K562 (cell line): ENCODE data around the gene LY6G5B. TPM values are rescaled to one million over a fixed set of nuclear protein-coding genes. Genes with fewer than 3 reads are reported as not detected.

Experiments used
- ASH1L ChIP-seq: fragments of 450-650 bp; IDR thresholded peaks from 2 replicates; pipeline ENCODE4 v1.6.1; 2018; ENCODE audit warnings: borderline replicate concordance, mild to moderate bottlenecking, low read depth; ENCODE audit not compliant: partially characterized antibody
- BRD4 ChIP-seq: fragments of 200-600 bp; sonication (generic); IDR thresholded peaks from 2 replicates; pipeline ENCODE4 v1.6.1; 2017; ENCODE audit warnings: inconsistent platforms
- CBX1 ChIP-seq: sonication (generic); IDR thresholded peaks from 2 replicates; pipeline ENCODE4 v1.6.1; 2016; ENCODE audit warnings: antibody characterized with exemption, low read depth, mild to moderate bottlenecking
- DPF2 ChIP-seq: fragments of 450-650 bp; IDR thresholded peaks from 2 replicates; pipeline ENCODE4 v1.6.1; 2016
- GTF3C2 ChIP-seq: IDR thresholded peaks from 3 replicates; pipeline ENCODE4 v1.6.1; 2011; ENCODE audit warnings: borderline replicate concordance, mild to moderate bottlenecking, moderate library complexity; ENCODE audit not compliant: insufficient read length; ENCODE audit errors: extremely low read depth
- PYGO2 ChIP-seq: fragments of 450-650 bp; IDR thresholded peaks from 2 replicates; pipeline ENCODE4 v1.6.1; 2016; ENCODE audit warnings: mild to moderate bottlenecking, missing genetic modification characterization, moderate library complexity, missing compliant biosample characterization
- RCOR1 ChIP-seq, 2 experiments: IDR thresholded peaks; 2 replicates each; pipeline ENCODE4 v1.6.1; 2012; ENCODE audit warnings: low read depth in 2 of 2, low read length in 2 of 2, borderline replicate concordance in 1 of 2, improper control_type of control experiment in 1 of 2
- SMAD3 ChIP-seq: fragments of 450-650 bp; formaldehyde crosslinking; conservative IDR thresholded peaks from 2 replicates; pipeline ENCODE4 v1.4.0; 2020; ENCODE audit warnings: mild to moderate bottlenecking
- TCF15 ChIP-seq: fragments of 250-450 bp; sonication (Bioruptor Pico); IDR thresholded peaks from 2 replicates; pipeline ENCODE4 v1.8.0; 2022; ENCODE audit warnings: moderate library complexity, mild to moderate bottlenecking, inconsistent platforms
- ZBTB12 ChIP-seq: fragments of 250-450 bp; sonication (Bioruptor Pico); IDR thresholded peaks from 2 replicates; pipeline ENCODE4 v1.4.0; 2020
- ZNF175 ChIP-seq: fragments of 200-800 bp; sonication (Bioruptor generic); IDR thresholded peaks from 2 replicates; pipeline ENCODE4 v1.6.1; 2016; ENCODE audit warnings: low read depth, mild to moderate bottlenecking, missing genetic modification characterization, missing compliant biosample characterization
- ZNF212 ChIP-seq: fragments of 450-650 bp; formaldehyde crosslinking; IDR thresholded peaks from 2 replicates; pipeline ENCODE4 v1.4.0; 2020; ENCODE audit warnings: mild to moderate bottlenecking
- ZNF347 ChIP-seq: fragments of 450-650 bp; formaldehyde crosslinking; IDR thresholded peaks from 2 replicates; pipeline ENCODE4 v1.4.0; 2020; ENCODE audit warnings: low read depth, mild to moderate bottlenecking, moderate library complexity
- polyA plus RNA-seq, 8 experiments: library from polyadenylated mRNA; depleted of rRNA in 4 of 8; stranded (reverse) in 5 of 8; unstranded in 3 of 8; fragments of >200 nt; fragmentation: Nextera tagmentation in 2 of 8; fragmentation: Illumina TruSeq in 1 of 8; extraction: Ambion mirVana in 2 of 8; extraction: Trizol in 1 of 8; gene quantifications; 2 replicates each; pipeline versions ENCODE4 v1.2.1 to v1.2.3, GENCODE V29; 2011 to 2014; ENCODE audit warnings: inconsistent platforms in 1 of 8, missing spikeins in 1 of 8
- total RNA-seq, 7 experiments: library from RNA; depleted of rRNA in 6 of 7; stranded (reverse); fragments of >200 nt in 6 of 7; fragmentation: Illumina TruSeq in 2 of 7; extraction: Trizol in 2 of 7; gene quantifications; 2 replicates each; pipeline versions ENCODE4 v1.2.1 to v1.2.3, GENCODE V29; 2011 to 2021; ENCODE audit warnings: low replicate concordance in 1 of 7
- TF ChIP-seq, protein P1 (sequence below): IDR thresholded peaks from 2 replicates; pipeline ENCODE4 v1.6.1; 2011; ENCODE audit not compliant: insufficient read length; ENCODE audit errors: extremely low read depth
- TF ChIP-seq, protein P2 (sequence below): fragments of 450-650 bp; formaldehyde crosslinking; IDR thresholded peaks from 2 replicates; pipeline ENCODE4 v1.4.0; 2022; ENCODE audit warnings: missing genetic modification characterization
- TF ChIP-seq, protein P3 (sequence below): fragments of 450-650 bp; formaldehyde crosslinking; IDR thresholded peaks from 2 replicates; pipeline ENCODE4 v1.4.0; 2020; ENCODE audit warnings: mild to moderate bottlenecking, mixed read lengths
- TF ChIP-seq, protein P4 (sequence below): sonication (generic); formaldehyde crosslinking; IDR thresholded peaks from 2 replicates; pipeline ENCODE4 v1.9.0; 2022; ENCODE audit warnings: mild to moderate bottlenecking, missing genetic modification reagents

Gene LY6G5B
- total and polyA plus RNA-seq, 9 of the 15 experiments (the other 6 are each of a cell fraction or from before 2014, with no cell fraction given), result 6.0 to 27.0 (median 7.5) TPM

DNA sequence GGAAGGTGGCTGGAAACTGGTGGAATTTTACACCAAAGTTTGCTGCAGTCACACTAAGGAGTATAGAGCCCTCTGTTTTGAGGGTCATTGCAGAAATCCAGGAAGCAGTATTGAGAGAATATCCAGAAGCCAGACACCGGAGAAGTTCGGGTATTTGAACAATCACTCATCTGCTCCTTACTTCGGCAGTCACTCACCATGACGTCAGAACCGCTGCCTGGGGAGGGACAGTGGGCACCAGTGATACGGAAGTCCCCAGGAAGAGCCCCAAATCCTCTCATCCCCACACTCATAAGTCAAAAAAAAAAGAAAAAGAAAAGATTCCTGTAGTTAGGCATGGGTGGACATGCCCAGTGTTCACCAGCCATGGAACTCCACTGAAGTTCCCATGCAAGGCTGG is 7.1 kb downstream of the LY6G5B start (continued):
- TF ChIP-seq, protein P1, sequence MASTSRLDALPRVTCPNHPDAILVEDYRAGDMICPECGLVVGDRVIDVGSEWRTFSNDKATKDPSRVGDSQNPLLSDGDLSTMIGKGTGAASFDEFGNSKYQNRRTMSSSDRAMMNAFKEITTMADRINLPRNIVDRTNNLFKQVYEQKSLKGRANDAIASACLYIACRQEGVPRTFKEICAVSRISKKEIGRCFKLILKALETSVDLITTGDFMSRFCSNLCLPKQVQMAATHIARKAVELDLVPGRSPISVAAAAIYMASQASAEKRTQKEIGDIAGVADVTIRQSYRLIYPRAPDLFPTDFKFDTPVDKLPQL, result no peak
- TF ChIP-seq ZBTB12 (peak; percentile 63; the same call in 1 of the 2 replicates), RCOR1 (IDR thresholded peaks at IDR 0.05; ENCODE audit: borderline replicate concordance in 1 of 2, low read depth in 2 of 2, low read length in 2 of 2) (no peak), GTF3C2 (no peak), SMAD3 (CRISPR knock-in tag) (peak; percentile 56; the same call in 1 of the 2 replicates), PYGO2 (no peak), ASH1L (peak; percentile 18), ZNF212 (CRISPR knock-in tag) (0 out of 2 replicates have a peak, but pooled peaks have one; percentile 27), CBX1 (no peak), ZNF347 (CRISPR knock-in tag) (no peak), BRD4 (no peak), ZNF175 (CRISPR knock-in tag) (no peak), DPF2 (peak; percentile 81), TCF15 (CRISPR knock-in tag) (0 out of 2 replicates have a peak, but pooled peaks have one; percentile 35)
- TF ChIP-seq, protein P2, sequence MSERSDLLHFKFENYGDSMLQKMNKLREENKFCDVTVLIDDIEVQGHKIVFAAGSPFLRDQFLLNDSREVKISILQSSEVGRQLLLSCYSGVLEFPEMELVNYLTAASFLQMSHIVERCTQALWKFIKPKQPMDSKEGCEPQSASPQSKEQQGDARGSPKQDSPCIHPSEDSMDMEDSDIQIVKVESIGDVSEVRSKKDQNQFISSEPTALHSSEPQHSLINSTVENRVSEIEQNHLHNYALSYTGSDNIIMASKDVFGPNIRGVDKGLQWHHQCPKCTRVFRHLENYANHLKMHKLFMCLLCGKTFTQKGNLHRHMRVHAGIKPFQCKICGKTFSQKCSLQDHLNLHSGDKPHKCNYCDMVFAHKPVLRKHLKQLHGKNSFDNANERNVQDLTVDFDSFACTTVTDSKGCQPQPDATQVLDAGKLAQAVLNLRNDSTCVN (CRISPR knock-in tag), result no peak
- TF ChIP-seq, protein P3, sequence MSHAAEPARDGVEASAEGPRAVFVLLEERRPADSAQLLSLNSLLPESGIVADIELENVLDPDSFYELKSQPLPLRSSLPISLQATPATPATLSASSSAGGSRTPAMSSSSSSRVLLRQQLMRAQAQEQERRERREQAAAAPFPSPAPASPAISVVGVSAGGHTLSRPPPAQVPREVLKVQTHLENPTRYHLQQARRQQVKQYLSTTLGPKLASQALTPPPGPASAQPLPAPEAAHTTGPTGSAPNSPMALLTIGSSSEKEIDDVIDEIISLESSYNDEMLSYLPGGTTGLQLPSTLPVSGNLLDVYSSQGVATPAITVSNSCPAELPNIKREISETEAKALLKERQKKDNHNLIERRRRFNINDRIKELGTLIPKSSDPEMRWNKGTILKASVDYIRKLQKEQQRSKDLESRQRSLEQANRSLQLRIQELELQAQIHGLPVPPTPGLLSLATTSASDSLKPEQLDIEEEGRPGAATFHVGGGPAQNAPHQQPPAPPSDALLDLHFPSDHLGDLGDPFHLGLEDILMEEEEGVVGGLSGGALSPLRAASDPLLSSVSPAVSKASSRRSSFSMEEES (CRISPR knock-in tag), result no peak
- TF ChIP-seq, protein P4, sequence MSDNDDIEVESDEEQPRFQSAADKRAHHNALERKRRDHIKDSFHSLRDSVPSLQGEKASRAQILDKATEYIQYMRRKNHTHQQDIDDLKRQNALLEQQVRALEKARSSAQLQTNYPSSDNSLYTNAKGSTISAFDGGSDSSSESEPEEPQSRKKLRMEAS, result no peak; the same call in 1 of the 2 replicates
